Stimulated activated CD8-positive, alpha-beta memory T cell treated with anti-CD3 and anti-CD28 coated beads, Interleukin-7, amount 100 ng/mL, for 4 hours (primary cell): ENCODE data around the gene AKAP8.

Source experiments
- DNase-seq, 2 donors: peaks; one replicate each; pipeline ENCODE4 v3.0.0-alpha.2; 2020; ENCODE audit warnings: low read depth in 2 of 2

Gene AKAP8

DNA sequence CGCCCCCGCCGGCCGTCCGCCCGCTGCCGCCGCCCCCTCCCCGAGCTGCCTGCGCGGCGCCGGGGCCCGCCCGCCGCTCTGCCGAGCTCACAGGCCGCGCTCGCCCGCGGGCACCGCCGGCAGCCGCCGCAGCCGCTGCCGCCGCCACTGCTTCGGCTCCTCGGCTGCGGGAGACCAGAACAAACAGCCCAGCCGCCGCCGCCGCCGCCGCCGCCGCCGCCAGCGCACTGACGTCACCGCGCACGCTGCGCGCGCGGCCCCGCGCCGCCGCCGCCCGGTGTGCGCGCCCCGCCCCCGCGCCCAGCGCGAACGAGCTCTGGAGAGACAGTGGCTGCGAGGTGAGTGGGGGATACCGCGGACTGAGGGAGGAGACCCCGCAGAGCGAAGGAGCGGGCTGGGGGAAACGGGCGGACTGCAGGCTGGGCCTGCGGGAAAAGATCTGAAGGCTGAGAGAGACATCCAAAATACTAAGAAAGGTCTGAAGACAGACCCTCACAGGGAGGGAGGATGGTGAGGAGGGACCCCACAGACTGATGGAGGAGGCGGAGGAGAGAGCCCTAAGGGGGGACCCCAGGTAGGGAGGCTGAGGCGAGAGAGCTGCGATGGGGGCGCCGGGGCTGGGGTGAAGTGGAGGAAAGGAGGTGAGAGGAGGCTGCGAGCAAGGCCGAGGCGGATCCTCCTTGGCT is 47.1 kb downstream of the AKAP8 start, which contains the start of gene BRD4:
TSS of gene BRD4 (minus strand) at position 229 of the 686 bp plus-strand sequence. CDS start 59,440 bp downstream, outside the sequence.
- DNase-seq: peak; percentile 30 to 68

DNA sequence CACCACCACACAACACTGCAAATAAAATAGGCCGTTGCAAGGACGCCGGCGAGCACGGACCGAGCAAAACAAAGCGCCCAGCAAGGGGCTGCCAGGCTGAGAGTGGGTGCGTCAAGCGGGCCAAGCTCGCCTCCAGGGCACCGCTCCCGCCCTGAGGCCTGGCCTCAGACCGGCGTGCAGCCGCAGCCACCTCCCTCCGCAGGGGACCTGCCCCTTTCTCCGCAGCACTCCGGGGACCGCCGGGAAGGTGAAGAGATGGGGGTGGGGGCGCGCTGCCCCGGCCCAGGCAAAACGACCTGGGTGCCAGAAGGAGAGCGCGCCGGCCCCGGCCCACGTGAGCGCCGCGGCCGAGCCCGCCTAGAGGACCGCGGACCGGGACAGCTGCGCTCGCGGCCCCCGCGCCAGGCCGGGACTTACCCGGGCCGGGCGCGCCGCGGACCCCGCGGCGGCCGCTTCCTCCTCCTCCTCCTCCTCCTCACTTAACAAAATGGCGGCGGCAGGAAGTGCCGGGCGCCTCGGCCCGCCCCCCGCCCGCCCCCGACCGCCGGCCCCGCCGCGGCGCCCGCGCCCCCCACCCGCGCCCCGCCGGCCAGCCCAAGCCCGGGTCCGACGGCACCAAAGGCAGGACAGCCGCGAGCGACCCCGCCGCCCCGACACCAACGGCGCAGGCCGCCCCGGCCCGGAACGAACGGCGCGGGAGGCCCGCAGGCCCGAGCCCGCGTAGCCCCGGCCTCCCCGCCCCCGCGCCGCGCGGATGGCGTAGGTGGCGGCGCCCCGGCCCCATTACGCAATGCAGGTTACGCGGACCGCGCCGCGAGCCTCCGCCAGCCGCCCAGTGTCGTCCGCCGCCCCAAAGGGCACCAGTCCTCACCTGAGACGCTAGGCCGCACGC is 47.9 kb downstream of the AKAP8 start:
- peak; percentile 35 to 69 for DNase-seq

DNA sequence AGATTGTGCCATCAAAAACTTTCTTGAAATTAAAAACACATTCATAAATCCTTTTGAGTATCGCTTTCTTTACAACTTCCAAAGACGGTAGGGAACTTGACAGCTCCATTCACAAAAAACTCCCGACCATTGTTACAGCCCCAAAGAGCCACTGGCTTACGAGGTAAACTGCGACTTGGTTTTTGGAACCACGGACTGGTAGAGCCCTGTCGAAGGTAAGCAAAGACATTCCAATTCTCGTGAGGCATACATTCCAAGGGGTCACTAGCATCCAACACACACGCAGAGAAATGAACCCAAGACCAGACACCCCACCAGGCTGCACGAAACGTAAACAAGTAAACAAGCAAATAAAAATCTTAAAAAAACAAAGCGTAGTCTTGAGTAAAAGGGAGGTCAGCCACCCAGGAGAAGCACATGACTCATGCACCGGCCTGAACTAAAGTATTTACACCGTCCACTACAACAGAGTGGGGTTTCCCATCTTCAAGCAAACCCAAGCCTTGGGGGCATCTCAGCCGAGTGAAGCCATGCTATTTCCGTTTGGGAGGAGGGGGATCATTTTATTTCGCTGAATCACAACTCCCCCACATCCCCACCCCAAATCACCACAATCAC is 48.7 kb downstream of the AKAP8 start:
- peak in 1 of 2 donors; percentile 6 for DNase-seq

DNA sequence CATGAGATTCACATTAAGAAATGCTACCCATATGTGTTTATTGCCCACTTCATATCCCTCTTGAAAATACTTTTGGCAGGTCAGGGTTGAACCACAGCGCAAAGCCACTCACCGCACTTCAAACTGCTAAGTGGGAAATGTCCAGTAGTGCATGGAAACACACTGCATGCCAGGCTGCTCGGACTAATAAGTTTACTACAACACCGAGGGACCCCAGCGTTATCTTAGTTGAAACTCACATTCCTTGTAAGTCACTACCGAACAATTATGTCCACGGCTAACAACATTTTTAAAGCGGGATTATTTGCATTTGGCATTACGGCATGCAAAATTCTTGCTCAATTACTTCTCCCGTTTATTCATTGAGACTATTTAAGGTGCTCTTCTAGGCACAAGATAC is 51.3 kb downstream of the AKAP8 start:
- no peak for DNase-seq

DNA sequence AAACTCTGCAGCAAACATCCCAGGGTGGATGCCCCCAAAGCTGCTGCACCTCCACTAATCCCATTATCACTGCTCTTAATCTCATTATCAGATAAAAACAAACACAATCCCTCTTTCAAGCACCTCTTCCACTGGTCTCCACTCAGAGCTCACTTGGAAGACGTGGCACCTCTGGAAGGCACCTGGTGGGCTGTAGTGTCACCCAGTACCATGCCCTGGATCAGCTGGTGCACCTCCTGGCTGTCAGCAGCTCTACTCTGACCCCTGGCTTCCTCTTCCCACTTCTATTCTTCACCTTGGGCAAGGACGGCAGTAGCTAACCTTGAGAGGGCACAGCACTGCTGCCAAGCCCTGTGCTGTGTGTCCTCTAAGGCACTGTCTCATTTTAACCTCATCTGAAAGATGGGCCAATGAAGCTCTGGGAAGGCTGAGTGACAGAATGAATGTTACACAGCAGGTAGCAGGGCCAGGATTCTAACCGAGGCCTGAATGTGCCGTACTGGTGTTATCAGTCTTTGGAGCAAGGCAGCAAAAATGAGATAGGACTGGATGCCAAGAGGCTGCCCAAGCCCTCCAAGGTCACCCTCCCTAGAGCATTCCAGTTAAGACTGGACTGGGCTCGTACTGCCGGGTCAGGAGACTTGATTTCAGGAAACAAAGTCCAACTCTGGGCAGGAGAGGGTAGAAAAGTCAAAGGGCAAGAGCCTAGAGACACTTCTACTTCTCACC is 54.6 kb downstream of the AKAP8 start:
- DNase-seq: no peak

DNA sequence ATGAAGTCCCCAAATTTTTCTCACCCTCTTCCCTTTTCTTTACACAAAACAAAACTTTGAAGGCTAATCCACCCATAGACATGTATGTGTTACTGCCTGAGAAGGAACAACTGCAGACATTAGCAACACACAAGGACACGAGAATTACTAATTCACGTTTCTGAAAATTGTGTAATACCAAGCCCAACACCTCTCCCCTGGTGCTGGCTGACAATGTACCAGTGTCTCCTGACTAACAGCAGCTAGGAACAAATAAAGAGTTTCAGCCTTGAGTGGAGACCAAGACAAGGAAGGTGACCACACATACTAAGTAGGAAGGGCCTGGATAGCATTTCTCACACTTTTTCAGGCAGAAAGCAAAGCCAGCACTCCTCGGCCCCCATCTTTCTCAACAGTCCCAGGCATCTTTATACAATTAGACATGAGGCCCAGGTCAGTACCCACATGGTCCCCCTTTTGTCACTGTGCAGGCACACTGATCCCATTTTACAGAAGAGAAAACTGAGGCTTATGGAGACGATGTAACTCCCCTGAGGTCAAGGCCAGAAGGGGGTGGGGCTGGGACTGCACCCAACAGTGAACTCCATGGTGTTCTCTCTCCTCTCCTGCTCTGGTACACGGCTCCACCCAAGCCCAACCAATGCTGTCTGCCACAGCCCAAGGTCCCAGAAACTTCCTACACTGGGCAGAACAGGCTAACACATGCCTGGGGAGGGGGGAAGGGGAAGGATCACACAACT is 55.9 kb downstream of the AKAP8 start:
- DNase-seq: no peak

DNA sequence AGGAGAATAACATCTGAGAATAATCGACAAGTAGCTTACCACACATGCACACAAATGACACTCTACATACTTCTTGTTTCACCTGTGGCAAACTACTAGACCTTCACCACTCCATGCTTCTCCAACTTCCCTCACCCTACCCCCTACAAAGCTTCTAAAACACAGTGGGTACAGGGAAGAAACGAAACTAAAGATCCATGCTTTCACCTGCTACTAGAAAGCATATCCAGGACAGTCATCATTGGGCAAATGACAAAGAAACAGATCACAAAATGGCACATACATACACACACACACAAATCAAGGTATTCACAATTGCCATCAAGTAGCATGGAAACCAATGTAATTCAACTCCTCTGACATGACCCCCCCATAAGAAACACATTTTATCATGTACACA is 57.8 kb downstream of the AKAP8 start:
- DNase-seq: no peak

DNA sequence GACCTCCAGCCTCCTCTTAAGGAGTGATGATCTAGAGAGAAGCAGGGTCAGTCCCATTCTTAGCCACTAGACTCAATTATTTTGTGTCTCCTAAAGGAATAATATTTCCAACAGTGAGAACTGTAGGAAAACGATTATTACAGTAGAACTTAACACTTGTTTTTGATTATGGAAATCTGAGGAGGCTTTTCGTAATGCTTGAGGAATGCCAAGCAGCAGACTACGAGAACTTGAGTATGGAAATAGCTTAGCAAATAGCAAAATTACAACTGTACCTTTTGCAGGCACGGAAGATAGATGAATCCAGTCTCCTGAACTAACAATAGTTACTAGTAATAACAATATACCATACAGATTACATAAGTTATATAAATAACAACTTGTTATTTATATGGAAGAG is 59.5 kb downstream of the AKAP8 start:
- no peak for DNase-seq

DNA sequence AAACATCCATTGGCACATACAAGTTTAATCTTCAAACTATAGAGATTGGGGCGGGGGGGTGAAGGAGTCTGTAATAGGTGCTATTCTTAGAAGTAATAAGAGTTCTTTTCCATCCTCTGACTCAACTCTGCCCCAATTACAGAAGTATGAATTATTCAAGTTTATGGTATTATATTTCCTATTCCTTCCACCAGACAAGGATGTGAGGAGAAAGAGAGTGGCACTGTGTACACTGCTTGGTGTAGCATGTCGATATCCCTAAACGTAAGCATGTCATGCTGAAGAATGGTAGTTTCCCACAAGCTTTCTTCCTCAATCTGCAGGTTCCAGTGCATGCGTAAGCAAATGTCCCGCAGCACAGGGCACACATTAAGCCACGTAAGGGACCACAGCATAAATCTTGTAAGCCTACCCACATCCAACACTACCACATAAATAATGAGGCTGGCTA is 61.3 kb downstream of the AKAP8 start:
- DNase-seq: no peak

DNA sequence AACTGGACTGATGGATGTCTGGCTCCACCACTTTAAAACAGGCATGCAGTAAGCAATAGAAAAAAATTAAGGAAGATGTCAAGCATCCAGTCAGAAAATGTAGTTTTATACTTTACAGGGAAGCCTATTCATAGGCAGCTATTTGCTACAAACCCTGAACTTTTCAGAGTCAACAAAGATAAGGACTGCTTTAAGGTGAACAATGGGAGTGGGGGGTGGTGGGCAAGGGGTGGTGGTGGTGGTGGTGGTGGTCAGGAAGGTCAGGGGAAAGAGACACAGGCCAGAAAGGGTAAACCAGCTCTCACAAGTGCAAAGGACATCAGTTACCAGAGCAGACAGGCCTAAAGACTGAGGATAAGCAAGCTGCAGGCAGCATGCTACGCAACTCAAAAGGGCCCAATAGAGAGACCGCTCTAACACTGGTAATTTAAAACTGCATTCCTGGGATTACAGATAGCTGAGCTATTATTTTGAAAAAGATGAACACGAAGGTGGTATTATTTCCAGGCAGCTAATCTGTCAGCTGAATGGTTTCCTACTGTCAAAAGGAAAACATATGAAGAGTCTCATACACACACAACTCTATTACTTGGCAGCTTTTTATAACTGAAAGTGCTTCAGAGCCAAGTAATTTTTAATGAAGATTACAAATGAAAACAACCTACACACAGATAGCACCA is 62.1 kb downstream of the AKAP8 start:
- DNase-seq: no peak

DNA sequence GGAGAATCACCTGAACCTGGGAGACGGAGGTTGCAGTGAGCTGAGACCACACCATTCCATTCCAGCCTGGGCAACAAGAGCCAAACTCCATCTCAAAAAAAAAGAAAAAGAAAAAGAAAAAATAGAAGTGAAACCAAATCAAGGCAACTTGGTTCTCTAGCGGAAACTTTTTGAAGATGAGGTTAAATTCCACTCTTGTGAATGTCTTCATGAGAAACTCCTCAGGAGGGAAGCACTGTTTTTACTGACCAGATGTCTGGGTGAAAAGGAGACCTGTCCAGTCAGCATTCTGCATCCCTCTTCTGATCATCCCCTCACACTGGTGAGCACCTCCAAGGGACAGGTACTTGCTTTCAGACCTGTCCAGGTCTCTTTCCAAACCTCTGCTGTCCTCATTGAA is 63.1 kb downstream of the AKAP8 start:
- DNase-seq: no peak

DNA sequence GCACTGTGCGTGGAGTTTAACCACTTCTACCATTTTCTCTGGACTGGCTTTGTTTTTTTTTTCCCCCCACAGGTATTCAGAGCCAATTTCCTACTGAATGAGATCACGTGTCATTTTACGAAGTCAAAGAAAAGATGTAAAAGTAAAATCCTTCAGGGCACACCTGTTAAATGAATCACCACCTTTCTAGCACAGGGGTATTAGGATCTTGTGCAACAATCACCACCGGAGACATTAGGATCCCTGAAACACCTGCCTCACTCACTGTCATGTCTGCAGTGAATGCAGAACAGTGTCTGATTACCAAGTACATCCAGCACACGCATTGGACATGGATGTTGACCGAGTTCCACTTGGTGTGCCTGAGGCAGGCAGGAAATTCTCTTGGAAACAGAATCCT is 64.5 kb downstream of the AKAP8 start:
- no peak for DNase-seq

DNA sequence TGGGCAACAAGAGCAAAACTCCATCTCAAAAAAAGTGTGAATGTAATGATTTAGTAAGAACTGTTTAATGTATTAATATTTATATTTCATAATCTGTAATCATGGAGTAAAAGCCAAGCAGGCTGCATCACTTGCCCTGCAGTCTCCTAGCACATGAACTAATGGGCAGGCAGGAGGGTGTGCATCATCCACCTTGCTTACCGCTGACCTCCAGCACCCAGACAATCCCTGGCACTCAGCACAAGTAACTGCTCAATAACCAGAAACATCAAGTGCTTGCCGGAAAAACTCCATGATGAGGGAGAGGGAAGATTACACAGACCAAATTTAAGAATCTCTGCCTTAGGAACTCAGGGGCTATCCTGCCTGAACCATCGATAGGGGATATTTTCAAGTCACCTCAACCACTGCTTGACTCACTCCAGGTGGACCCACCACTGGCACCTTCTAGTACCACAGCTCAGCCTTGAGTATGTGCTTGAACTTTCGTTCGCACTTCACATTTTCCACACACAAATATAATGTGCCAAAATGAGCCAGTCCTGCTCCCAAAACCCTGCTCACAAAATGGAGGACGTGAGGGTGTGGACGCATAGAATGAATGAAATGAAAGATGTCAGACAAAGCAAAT is 65.8 kb downstream of the AKAP8 start:
- DNase-seq: no peak

DNA sequence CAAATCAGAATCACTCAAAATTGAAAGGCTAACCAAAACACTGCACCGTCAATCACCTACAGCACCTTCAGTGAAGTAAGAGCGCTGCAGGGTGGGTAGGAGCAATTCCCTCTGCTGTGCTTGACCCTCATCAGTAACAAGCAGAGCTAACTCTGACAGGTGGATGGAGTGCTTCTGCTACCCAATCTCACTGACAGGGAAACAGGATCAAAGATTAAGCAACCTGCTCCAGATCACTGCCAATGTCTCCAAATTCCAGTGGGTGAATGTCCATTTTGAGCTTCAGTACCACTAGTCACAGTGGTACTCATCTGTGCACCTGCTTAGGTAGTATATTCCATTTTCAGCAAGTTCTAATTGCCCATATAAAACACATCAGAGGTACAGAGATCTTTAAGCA is 72.4 kb downstream of the AKAP8 start:
- DNase-seq: no peak

DNA sequence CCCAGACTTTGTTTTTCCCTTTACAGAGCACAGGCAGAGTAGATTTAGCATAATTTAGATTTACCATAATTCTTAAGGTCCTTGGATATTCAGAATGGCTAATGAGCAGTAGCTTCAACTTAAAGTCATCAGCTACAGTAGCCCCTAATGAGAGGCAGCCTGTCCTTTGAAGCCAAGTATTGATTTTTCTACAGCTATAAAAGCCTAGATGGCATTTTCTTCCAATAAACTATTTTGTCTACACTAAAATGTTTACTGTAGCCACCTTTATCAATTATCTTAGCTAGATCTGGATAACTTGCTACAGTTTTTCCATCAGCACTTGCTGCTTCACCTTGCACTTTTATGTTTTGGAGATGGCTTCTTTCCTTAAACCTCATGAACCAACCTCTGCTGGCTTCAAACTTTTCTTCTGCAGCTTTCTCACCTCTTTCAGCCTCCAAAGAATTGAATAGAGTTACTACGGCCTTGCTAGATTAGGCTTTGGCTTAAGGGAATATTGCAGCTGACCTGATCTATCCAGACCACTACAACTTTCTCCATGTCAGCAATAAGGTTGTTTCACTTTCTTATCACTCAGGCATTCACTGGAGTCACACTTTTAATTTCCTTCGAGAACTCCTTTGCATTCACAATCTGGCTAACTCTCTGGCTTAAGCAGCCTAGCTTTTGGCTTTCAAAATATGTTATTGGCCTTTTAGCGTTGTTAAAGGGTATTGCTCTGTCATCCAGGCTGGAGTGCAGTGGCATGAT is 73.8 kb downstream of the AKAP8 start:
- no peak for DNase-seq

DNA sequence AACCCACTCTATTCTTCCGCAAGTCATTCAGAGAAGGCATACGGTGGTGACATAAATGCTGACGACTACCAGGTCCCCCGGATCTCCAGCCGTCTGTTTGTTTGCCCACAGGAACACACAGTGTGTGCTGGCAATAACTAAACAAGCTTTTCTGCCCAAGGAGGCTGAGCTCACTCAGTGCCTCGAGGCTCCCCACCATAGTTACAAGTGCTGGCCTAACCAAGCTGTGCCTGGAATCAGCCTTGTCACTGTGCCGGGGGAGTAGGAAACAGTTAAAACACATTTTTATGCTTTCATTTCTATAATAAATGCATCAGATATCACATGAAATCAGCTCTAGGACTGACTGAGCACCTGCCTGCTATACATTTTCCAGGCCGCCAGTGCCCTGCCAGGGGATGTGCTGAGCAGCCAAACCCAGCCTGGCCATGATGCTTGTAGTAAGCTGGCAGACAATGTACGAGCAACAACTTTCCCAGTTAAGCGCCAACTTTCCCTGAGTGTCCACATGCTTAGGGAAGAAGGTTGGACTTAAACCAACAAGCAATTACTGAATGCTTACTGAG is 75.4 kb downstream of the AKAP8 start:
- DNase-seq: no peak
